HL-60 (cell line): ENCODE data around the gene PRX.

Experiments
- TF ChIP-seq, protein P1 (sequence below): IDR thresholded peaks from one replicate; pipeline ENCODE4 v1.5.1; 2011; ENCODE audit warnings: low read length, control low read depth, inconsistent platforms; ENCODE audit not compliant: insufficient read depth
- TF ChIP-seq, protein P2 (sequence below): IDR thresholded peaks from 2 replicates; pipeline ENCODE4 v1.6.1; 2012; ENCODE audit warnings: low read depth; ENCODE audit not compliant: insufficient replicate concordance

DNA sequence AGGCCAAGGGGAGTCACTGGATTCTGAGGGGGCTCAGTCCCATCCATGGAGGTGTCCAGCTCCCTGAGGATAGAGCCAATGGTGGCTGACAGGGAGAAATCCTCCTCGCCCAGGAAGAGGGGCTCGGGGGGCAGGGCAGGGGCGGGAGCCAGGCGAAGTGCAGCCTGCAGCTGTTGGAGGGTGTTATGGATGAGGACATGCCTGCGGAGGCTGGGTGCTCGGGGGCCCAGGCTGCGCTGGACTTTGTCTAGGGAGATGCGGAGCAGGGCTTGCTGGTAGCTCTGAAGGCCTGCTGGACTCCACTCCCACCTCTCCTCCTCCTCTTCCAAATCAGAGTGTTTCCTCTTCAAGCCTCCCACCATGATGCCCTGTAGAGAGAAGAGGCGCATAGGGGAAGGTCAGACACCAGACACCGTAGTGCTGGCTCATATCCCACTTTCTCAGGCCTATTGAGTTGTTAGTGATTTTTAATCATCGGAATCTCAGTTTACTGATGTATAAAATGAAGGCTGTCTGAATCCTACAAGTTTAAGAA, 28.6 kb upstream of the PRX start:
- TF ChIP-seq, protein P1, sequence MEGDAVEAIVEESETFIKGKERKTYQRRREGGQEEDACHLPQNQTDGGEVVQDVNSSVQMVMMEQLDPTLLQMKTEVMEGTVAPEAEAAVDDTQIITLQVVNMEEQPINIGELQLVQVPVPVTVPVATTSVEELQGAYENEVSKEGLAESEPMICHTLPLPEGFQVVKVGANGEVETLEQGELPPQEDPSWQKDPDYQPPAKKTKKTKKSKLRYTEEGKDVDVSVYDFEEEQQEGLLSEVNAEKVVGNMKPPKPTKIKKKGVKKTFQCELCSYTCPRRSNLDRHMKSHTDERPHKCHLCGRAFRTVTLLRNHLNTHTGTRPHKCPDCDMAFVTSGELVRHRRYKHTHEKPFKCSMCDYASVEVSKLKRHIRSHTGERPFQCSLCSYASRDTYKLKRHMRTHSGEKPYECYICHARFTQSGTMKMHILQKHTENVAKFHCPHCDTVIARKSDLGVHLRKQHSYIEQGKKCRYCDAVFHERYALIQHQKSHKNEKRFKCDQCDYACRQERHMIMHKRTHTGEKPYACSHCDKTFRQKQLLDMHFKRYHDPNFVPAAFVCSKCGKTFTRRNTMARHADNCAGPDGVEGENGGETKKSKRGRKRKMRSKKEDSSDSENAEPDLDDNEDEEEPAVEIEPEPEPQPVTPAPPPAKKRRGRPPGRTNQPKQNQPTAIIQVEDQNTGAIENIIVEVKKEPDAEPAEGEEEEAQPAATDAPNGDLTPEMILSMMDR, result no peak
- TF ChIP-seq, protein P2, sequence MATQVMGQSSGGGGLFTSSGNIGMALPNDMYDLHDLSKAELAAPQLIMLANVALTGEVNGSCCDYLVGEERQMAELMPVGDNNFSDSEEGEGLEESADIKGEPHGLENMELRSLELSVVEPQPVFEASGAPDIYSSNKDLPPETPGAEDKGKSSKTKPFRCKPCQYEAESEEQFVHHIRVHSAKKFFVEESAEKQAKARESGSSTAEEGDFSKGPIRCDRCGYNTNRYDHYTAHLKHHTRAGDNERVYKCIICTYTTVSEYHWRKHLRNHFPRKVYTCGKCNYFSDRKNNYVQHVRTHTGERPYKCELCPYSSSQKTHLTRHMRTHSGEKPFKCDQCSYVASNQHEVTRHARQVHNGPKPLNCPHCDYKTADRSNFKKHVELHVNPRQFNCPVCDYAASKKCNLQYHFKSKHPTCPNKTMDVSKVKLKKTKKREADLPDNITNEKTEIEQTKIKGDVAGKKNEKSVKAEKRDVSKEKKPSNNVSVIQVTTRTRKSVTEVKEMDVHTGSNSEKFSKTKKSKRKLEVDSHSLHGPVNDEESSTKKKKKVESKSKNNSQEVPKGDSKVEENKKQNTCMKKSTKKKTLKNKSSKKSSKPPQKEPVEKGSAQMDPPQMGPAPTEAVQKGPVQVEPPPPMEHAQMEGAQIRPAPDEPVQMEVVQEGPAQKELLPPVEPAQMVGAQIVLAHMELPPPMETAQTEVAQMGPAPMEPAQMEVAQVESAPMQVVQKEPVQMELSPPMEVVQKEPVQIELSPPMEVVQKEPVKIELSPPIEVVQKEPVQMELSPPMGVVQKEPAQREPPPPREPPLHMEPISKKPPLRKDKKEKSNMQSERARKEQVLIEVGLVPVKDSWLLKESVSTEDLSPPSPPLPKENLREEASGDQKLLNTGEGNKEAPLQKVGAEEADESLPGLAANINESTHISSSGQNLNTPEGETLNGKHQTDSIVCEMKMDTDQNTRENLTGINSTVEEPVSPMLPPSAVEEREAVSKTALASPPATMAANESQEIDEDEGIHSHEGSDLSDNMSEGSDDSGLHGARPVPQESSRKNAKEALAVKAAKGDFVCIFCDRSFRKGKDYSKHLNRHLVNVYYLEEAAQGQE, result no peak
